Ammon's horn (tissue), 1 donor: ENCODE results near the gene BNIP3.
A peak's percentile ranks its signal among the peaks of the same experiment; 100 is the strongest.
"Not testable (repeated sequence)": the region's sequence is repeated elsewhere in the genome, so short reads cannot be mapped to it uniquely, and the experiment has no call there.

ENCODE experiments used
- DNase-seq: peaks from one replicate; pipeline ENCODE4 v3.0.0-alpha.2; 2016; ENCODE audit warnings: low spot score

Gene BNIP3

DNA sequence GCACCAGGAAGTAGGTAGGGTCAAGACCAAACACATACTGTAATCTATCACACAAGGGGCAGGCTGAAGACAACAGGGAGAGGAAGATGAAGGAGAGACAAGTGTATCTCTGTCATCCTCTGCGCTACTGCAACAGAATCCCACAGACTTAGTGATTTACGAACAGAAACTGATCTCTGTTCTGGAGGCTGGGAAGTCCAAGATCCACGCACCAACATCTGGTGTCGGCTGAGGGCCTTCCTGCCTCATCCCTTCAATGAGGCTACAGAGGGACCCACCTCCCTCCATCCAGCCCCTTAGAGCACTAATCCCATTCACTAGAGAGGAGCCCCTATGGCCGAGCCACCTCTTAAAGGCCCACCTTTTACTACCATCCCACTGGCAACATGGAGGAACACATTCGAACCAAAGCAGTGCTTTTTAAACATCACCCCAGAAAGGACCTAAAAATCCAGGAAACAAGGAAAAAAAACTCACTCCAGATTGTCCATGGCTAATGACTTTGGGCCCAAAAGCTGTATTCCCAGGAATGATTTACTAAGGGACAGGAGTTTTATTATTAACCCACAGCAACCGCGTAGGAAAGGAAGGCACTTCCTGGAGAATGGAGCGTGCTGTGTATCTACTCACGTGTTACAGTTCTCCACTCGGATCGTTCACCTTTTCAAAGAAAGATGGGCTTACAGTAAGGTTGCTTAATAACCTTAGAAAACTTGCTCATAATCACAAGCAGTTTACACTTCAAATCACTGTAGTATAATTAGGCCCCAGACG lies 4.2 kb downstream of the BNIP3 start:
- DNase-seq = no peak

DNA sequence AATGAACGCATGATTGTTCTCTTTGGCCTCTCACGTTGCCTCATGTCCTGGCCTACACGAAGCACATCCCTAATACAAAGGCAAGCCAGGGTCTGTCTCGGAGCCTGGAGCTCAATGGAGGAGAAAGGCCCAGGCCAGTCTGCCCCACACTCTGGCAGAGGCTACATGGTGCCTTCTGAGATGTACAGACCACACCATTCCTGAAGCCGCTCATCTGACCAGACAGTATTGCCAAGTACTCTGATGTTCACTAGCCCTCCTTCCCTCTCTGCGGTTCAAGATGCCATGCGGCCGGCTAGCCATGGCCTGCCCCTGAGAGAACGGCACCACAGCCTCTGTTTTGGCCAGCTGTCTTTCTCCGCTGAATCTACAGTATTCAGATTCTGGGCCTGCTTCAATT lies 5.9 kb downstream of the BNIP3 start:
- no peak for DNase-seq

DNA sequence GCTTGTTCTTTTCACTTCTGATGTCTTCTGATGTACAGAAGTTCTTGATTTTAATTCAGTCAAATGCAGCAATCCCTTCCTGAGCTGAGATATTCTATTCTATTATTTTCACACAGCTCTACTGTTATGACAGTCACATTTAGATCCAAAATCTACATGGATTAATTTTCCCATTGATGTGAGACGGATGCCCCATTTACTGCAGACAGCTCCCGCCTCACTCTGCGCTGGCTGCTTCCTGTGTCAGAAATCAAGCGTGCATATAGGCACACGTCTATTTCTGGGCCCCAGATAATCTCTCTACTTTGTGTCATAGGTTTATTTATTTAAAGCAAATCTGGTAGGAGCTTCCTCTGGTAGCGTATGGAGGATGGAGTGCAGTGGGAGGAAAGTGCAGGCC lies 6.7 kb downstream of the BNIP3 start:
- DNase-seq = no peak

DNA sequence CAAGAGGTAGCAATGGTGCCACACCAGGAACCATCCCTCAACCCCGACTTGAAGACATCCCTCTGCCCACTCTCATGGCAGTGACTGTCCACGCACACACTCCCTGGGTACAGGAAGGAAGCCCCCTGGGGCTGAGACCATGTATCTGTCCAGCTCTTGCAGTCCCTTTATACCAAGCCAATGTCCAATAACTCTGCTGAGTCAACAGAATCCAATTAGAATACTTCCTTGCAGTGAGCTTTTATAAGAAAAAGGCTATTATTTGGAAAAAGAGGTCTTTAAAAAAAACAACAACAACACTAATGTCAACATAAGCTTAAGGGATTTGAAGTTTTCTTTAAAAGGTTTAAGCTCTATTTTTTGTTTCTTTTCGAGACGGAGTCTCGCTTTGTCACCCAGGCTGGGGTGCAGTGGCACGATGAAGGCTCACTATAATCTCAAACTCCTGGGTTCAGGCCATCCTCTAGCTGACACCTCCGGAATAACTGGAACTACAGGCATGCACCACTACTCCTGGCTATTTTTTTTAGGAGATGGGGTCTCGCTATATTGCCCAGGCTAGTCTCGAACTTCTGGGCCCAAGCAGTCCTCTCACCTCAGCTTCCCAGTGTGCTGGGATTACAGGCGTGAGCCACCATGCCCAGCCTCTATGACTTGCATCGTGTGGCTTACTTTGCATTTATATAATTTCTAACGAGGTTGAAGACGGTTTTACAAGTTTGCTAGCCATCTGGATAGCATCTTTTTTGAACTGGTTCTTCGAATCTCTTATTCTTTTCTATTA lies 7.5 kb downstream of the BNIP3 start:
- DNase-seq = no peak

DNA sequence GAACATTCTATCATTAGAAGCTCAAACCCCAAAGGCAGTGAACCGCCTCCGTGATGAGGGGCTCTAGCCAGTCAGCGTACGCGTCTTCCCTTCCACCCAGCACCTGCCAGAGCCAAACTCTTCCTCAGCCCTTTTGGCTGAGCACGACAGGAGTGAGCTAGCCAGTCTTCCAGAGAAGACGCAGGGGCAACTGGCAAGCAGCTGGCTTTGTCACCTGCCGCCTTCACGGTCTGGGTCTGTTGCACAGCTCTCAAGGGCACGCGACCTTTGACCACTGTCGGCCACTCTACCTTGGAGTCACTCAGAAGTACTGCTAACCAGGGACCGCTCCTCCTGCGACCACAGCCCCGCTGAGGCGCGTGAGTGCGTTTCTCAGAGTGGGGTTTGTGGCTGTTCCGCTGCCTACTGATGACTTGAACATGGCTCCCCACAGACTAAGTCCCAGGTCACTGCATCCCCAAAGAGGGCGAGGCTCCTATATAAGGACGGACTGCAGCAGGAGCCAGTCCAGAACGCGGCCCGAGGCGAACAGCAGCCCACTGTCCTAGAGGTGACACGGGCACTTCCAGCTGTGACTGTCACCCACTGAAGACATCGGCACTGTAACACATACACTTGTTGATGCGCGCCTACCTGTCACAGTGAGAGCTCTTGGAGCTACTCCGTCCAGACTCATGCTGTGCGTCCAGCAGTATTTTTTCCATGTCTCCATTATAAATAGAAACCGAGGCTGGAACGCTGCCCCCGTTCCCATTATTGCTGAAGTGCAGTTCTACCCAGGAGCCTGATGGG lies 8.4 kb downstream of the BNIP3 start:
- peak; percentile 48 for DNase-seq

DNA sequence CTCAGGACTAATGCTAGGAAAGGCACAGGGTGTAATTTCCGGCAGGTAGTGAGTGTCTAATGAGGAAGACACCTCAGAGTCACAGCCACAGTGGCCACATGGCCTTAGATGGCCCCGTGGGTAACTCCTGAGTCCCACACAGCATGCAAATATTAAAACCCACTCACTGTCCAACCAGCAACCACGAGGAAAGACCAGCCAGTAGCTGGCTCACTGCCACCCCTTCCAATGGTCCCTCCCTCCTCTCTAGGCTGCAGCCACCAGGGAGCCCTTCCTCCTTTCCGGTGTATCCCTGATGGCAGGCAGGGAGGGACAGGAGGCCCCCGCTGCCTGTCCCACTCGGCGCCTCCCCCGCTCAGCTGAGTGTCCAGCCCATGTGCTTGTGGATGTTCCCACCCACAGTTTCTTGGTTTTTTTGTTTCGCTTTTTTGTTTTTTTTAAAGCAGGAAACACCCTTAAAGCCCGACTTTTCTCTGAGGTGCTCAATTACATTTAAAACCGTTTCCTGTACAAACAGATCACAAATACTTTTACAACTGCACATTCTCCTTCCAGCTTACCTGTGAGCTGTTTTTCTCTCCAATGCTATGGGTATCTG lies 9.2 kb downstream of the BNIP3 start:
- peak; percentile 58 for DNase-seq

DNA sequence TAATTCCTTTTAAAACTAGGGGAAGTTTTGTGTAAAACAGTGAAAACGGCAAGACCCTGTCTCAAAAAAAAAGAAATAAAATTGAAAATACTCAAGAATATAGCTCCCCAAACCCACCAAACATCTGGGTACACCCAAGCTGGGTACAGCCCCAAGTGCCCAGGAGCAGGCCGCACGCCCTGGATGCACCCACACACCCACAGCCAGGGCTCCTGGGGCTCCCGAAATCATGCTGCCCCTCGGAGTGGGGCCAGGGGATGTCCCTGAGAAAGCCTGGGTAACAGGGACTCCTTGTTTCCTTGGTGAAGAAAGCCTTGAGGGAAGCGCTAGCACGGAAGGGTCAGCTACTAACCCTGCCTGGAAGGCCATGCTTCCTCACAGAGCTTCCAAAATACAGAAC lies 10.1 kb downstream of the BNIP3 start:
- DNase-seq = no peak

DNA sequence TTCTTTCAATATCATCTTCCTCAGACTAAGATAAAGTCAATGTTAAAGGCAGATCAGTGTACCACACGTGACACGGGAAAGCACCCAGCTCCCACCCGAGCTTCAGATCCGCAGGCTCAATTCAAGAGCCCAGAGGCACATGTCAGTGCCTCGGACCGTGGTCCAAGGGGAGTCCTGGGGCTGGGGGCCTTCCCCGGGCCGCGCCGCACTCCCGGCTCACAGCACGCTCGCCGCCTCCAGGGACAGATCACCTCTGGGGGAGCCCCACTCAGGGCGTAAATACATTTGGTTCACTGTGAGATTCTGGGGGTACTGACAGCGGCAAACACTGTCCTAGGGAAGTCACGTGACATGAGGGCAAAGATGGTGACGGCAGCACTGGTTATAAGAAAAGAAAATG lies 10.8 kb downstream of the BNIP3 start:
- DNase-seq = no peak

DNA sequence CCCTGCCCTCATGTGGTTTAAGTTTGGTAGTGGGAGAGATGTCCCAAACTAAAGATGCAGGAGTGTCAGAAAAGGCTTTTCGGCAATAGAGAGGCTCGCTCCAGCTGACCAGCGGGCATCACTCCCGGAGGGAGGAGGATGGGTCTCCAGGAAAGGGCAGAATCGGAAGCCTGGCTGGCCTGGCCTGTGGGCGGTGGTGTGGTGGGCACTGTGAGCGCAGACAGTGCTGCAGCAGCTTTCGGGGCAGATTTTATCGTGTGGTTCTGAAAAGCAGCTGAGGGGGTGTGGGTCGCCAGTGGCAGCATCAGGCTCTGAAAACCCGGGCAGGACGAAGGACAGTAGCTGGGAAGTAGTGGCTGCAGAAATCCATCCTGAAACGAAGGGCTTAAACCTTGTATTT lies 12.8 kb downstream of the BNIP3 start:
- no peak for DNase-seq

DNA sequence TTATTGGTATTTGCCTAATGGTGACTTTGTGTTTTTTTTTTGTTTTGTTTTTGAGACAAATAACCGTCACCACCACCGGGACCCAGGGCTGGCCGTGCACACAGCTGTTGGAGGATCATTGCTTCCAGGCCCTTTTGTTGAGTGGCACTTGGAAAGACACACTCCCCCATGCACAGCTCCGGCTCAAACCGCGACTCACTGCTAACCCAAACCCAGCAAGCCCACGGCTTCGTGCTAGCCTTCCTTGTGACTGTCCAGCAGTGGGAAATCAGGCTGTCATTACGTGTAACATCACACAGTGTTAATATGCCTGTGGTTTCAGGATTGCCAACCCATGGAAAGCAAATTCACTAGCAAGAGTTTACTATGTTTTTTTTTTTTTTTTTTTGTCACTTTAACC lies 17.4 kb downstream of the BNIP3 start:
- no peak for DNase-seq

DNA sequence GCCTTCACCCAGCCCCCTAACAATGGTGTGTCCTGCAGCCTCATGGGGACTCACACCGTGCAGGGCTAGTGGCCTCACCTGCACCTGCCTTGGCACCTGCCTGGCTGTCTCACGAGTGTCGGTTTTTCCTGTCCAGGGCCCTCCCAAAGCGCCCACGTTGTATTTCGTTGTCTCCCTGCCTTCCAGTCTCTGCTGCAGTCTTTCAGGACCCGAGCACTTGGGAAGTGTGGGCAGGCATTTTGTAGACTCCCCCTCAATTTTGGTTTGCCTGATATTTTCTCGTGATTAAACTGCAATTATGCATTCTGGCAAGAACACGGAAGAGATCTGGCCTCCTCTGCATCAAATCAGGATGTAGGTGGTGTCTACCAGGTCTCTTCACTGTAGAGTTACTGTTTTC lies 17.9 kb downstream of the BNIP3 start:
- no peak for DNase-seq

DNA sequence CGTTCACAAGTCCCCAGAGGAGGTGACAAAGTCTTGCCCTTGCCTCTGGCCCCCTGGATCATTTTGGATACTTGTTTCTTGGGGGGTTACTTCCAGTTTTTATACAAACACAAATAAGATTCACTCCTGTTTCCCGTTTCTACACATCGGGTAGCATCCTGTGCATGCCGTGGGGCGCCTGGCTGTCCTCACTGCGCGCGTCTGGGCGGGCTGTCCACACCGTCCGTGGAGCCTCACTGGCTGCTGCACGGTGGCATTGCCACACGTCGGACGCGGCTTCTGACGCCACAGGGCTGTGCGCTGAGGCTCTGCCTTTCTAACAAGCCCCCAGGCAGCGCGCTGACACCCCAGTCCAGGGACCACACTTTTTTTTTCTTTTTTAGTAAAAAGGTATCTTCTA lies 18.4 kb downstream of the BNIP3 start:
- no peak for DNase-seq

DNA sequence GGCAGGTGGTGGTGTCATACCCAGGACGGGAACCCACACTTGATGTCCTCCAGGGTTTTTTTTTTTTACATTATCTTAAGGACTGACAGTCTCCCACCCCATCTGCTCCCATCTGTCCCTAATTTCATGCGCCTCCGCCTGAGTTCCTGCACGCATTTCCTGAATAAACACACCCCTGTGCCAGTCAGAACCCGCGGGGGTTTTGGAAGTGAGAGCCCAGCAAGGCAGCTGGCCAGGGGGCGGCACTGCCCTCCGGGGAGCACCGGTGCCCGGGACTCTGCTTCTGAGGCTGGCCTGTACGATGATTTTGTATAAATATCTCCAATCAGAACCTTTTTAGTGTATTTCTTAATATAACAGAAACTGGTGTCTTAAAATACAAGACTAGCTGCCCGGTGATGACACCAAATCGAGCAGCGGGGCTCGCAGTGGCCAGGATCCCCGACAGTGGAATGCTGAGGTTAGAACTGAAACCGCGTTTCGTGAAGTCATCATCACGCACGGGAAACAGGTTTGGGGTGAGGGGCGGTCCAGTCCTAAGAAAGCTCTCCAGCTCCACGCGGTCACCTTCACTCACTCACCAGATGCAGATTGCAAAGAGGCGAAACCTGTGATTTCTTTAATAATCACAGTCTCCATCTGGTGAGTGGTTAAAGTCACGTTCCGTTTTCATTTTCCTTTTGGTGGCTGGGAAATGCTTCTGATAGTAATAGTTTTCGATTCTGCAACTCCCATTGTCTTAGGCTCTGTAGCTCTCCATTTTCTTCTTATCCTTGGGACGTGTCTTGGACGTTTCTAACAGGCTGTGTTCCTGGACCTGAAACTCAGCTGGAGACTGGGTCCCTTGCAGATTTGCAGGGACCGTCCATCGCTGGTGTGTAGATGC lies 19.7 kb downstream of the BNIP3 start:
- DNase-seq = peak; percentile 33

DNA sequence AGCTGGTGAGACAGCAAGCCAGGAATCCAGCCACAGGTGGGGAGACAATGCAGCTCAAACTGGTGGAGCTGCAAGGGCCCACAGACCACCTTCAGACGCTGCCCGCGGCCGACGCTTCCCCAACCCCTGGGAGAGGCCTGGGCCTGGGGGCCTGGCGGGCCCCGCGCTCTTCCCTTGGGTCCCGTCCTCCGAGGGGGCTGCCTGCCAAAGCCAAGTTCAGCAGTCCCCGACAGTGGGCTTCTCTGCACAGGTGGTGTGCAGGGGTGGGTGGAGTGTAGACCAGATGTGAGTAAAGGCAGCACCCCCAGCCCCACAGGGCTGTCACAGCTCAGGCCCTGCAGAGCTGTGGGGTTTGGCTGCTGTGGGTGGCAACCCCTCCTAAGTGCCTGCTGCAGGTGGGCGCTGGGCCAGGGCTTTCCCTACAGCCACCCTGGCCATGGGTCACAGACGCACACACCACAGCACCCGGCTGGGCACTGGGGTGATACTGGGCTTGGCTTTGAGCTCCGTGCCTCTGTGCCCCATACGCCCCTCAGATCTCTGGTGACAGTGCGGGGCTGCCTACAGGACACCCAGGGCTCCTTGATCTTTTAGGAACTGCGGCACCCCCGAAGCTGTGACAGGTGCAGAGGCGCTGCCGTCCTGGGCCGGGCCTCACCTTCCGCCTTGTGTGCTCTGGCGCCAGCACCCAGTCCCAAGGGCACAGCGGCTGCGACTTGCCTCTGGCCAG lies 20.5 kb downstream of the BNIP3 start:
- DNase-seq = no peak

DNA sequence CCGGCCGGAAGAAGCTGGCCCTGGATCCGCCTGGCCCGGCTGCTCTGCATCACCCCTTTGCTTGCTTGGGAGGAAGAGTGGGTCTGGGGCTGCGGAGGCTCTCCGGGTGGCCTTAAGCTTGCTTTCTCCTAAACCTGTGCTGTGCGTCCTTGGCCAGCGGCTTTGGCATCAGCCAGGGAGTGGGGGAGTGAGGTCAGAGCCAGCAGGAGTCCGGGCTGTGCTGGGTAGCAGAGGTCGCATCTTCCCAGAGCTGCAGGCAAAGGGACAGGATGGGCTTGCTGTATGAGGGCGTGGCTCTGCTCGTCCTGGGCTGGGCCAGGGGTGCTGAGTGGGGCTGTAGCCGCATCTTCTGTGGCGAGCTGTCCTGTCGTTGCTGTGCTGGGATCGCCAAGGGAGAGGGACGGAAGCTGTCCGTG lies 21.1 kb downstream of the BNIP3 start:
- no peak for DNase-seq

DNA sequence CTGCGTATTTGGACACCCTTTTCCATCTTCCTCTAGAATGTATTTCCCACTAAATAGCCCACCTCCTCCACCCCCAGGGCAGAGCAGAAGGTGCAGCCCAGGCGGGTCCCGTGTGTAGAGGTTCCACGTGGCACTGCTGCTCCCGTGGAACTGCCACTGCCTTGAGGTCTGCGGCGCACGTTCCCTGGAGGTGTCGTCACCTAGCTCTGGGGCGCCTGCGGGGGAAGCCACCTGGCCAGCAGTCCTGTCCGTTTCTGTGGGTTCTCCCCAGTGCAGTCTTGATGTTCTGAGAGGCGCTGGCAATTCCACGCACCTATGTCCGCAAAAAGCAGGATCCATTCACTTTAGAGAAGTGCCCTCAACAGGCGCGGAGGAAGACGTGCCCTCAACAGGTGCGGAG lies 21.9 kb downstream of the BNIP3 start:
- DNase-seq = no peak

DNA sequence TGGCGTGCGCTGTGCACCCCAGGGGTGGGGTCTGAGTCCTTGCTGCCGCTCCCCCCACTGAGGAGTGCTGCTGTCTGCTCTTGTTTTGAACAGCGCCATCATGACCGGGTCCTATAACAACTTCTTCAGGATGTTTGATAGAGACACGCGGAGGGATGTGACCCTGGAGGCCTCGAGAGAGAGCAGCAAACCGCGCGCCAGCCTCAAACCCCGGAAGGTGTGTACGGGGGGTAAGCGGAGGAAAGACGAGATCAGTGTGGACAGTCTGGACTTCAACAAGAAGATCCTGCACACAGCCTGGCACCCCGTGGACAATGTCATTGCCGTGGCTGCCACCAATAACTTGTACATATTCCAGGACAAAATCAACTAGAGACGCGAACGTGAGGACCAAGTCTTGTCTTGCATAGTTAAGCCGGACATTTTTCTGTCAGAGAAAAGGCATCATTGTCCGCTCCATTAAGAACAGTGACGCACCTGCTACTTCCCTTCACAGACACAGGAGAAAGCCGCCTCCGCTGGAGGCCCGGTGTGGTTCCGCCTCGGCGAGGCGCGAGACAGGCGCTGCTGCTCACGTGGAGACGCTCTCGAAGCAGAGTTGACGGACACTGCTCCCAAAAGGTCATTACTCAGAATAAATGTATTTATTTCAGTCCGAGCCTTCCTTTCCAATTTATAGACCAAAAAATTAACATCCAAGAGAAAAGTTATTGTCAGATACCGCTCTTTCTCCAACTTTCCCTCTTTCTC lies 26.0 kb downstream of the BNIP3 start:
- DNase-seq = no peak

DNA sequence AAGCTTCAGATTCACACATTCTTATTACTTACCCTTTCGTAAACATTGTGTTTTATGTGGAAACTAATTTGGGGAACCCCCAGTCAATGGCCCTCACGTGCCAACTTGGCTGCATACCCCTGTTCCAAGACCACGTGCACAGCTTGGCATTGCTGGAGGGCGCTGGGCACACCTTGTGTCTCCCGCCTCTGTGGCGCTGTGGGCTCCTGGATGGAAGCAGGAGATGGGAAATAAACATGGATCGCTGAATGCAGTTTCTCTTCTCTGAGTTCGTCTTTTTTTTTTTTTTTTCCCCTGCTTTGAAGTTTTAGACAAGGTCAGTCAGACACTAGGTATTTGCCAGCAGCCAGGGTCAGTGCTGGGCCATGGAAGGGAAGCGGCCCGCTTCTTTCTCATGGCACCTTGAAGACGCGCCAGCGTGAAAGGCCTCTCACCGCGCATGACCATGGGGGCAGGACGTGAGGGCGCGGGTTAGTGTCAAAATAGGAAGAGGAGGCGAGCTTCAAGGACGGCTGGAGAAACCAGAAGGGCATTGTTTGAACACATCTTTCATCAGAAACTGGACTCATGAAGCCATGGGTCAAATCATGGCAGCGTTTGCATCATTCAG lies 27.3 kb downstream of the BNIP3 start:
- DNase-seq = no peak

DNA sequence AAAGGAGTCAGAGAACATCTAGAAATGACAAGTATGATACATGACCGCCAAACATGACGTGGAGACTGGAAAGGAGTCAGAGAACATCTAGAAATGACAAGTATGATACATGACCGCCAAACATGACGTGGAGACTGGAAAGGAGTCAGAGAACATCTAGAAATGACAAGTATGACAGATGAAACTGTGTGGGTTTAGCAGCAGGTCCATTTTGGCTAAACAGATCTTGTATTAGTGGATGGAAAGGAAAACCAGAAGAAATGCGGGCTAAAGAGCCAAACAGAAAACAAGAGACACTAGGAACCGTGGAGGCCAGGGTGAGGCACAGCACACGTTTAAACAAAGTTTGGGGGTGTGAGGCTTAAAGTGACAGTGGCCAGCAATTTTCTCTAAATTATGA lies 31.8 kb downstream of the BNIP3 start:
- not testable (repeated sequence) for DNase-seq
